Lung (tissue), 12 donors: ENCODE measurements around the gene PLAAT4. TPM values are rescaled to one million over a fixed set of nuclear protein-coding genes. Genes with fewer than 3 reads are reported as not detected.

ENCODE experiments used
- ATAC-seq: fragments of 200-7000 bp; cut with Tn5 transposase; one replicate; pipeline ENCODE4 v1.9.1; 2020; ENCODE audit warnings: moderate number of reproducible peaks; ENCODE audit not compliant: insufficient read depth, low FRiP score
- DNase-seq, 3 donors: peaks; one replicate each; pipeline ENCODE4 v3.0.0-alpha.2; 2013 to 2017
- H3K27ac ChIP-seq, 2 donors: one replicate each; pipeline ENCODE4 v1.5.1; 2013; ENCODE audit warnings: mild to moderate bottlenecking in 2 of 2, moderate library complexity in 2 of 2, control low read depth in 1 of 2, inconsistent platforms in 1 of 2, low read depth in 1 of 2, low read length in 1 of 2
- H3K27me3 ChIP-seq, 3 donors: one replicate each; pipeline ENCODE4 v1.5.1; 2013; ENCODE audit warnings: low read length in 2 of 3; ENCODE audit not compliant: control insufficient read depth in 3 of 3, insufficient read depth in 3 of 3
- H3K36me3 ChIP-seq, 4 donors: one replicate each; pipeline ENCODE4 v1.5.1; 2013; ENCODE audit warnings: low read length in 4 of 4, mild to moderate bottlenecking in 1 of 4, moderate library complexity in 1 of 4; ENCODE audit not compliant: control insufficient read depth in 4 of 4, insufficient read depth in 4 of 4
- H3K4me1 ChIP-seq, 5 donors: one replicate each; pipeline ENCODE4 v1.5.1; 2013; ENCODE audit warnings: low read length in 5 of 5, mild to moderate bottlenecking in 2 of 5, moderate library complexity in 1 of 5; ENCODE audit not compliant: control insufficient read depth in 5 of 5, insufficient read depth in 5 of 5
- H3K4me3 ChIP-seq: one replicate; pipeline ENCODE4 v1.5.1; 2013; ENCODE audit warnings: mild to moderate bottlenecking, control low read depth, moderate library complexity
- H3K9ac ChIP-seq, 2 donors: one replicate each; pipeline ENCODE4 v1.5.1; 2013; ENCODE audit warnings: low read length in 2 of 2, control low read depth in 1 of 2; ENCODE audit not compliant: insufficient read depth in 1 of 2
- H3K9me3 ChIP-seq, 4 donors: one replicate each; pipeline ENCODE4 v1.5.1; 2013; ENCODE audit warnings: low read length in 3 of 4, mild to moderate bottlenecking in 1 of 4, moderate library complexity in 1 of 4; ENCODE audit not compliant: control insufficient read depth in 4 of 4, insufficient read depth in 3 of 4
- CTCF ChIP-seq: IDR thresholded peaks from 2 replicates; pipeline ENCODE4 v1.5.1; 2012; ENCODE audit warnings: mild to moderate bottlenecking; ENCODE audit errors: control extremely low read depth, extremely low read depth
- WGBS, 2 donors: extraction: QIAGEN DNeasy Blood & Tissue Kit; methylation state at CpG; one replicate each; pipeline ENCODE4 v1.1.7; 2013; 5-methylcytosine and 5-hydroxymethylcytosine counted together
- polyA plus RNA-seq, 2 donors: library from polyadenylated mRNA; stranded (reverse); fragments of 200-250 nt; gene quantifications; one replicate each; pipeline ENCODE4 v1.2.1, GENCODE V29; 2013
- total RNA-seq, 2 donors: library from RNA; depleted of rRNA in 1 of 2; stranded (reverse); fragments of >200 nt in 1 of 2; gene quantifications; one replicate each; pipeline ENCODE4 v1.2.1, GENCODE V29; 2014 to 2021
- donor health status: control.
- donor health status: control.
- donor health status: Bipolar disorder and iron deficiency.
- donor health status: healthy.
- donor health status: DM: yes; HTN: yes; CAD: no.

The PLAAT4 gene
- total and polyA plus RNA-seq, 4 donors: 49.7 to 336 (median 148) TPM

- H3K4me3 ChIP-seq: no peak overlapping the region
- WGBS, 2 donors: 90 to 92% methylated on average over 3 of the region's 3 CpGs
- no peak for TF ChIP-seq CTCF
These were observed 33.0 kb downstream of the PLAAT4 start for GRCh38 chr11:63569570-63569969.

GRCh38 chr11:63572026-63572688 is 35.5 kb downstream of the PLAAT4 start:
- no peaks in the 10 kb centered on the region for H3K9me3 ChIP-seq
- H3K9ac ChIP-seq: no peak overlapping the region
- no peak overlapping the region for H3K27ac ChIP-seq
- no peak for TF ChIP-seq CTCF
- DNase-seq: no peak
- H3K36me3 ChIP-seq: no peaks in the 10 kb centered on the region
- 45 to 55% methylated on average over 3 of the region's 3 CpGs for WGBS, 2 donors
- no peak for ATAC-seq
- peaks cover 0 to 14% (median 6%) of the 10 kb centered on the region in 5 donors for H3K4me1 ChIP-seq
- H3K27me3 ChIP-seq: peaks cover 0 to 5% (median 0%) of the 10 kb centered on the region in 3 donors
- no peak overlapping the region for H3K4me3 ChIP-seq

More at GRCh38 chr11:63569570-63569969, 33.0 kb downstream of the PLAAT4 start:
- H3K9ac ChIP-seq: no peak overlapping the region
- H3K27ac ChIP-seq: no peak overlapping the region
- DNase-seq (no peak), ATAC-seq (no peak)
- H3K9me3 ChIP-seq: no peaks in the 10 kb centered on the region
- peaks cover 0 to 5% (median 0%) of the 10 kb centered on the region in 3 donors for H3K27me3 ChIP-seq
- H3K36me3 ChIP-seq: no peaks in the 10 kb centered on the region
- peaks cover 0 to 11% (median 6%) of the 10 kb centered on the region in 5 donors for H3K4me1 ChIP-seq

DNA sequence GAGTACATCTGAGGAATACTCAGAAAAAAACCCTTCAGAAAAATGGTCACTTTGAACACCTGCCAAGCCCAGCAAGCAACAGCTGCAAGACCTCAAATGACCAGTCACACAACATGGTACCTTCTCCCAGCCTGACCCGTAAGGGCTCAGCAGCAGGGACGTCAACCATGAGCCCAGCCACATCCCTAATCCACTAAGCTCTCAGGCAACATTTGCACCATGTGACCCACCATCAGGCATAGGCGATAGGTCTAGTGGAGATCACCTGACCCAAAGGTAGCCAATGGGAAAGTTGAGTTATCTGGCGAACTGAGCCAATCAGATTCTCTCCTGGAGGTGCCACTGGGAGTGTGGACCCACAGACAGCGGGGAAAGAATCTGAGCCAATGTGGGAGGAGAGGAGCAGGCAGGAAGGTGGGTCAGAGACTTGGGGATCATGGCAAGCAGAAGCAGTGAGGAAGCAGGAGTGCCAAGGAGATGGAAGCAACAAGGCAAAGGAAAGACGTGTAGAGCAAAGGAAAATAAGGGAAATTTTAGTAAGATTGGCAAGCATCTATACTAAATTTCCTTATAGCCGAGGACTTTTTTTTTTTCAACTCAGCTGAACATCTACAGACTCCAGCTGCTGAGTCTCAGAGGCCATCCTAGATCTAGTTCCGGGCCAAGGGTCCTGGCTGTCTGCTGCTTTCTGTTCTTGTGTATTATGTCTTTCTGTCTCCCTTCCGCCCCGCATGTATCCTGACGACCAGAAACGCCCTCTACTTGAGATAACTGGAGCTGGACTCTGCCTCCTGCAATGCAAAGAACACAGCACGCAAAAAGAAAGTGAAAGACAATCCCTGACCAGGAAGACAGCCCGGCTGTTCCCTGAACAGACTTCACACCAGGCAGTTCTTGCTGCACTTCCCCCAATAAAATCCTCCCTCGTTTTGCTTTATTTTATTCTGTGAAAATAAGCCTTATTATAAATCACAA is 37.6 kb downstream of the PLAAT4 start:
- TF ChIP-seq CTCF: peak; percentile 6
- Histone ChIP-seq H3K4me3 (no peak overlapping the region), H3K27ac (peak overlapping the region; percentile 43 to 72), H3K36me3 (no peaks in the 10 kb centered on the region), H3K9me3 (no peaks in the 10 kb centered on the region), H3K9ac (peak overlapping the region in 1 of 2 donors; percentile 48), H3K27me3 (peaks cover 0 to 5% (median 0%) of the 10 kb centered on the region in 3 donors), H3K4me1 (peaks cover 0 to 14% (median 6%) of the 10 kb centered on the region in 5 donors)
- WGBS, 2 donors: 35 to 36% methylated on average over 15 of the region's 15 CpGs
- ATAC-seq (peak; percentile 88), DNase-seq (peak; percentile 81 to 94 (median 92))
